Activated CD4-positive, alpha-beta T cell treated with anti-CD3 and anti-CD28 coated beads for 1 hour (primary cell): ENCODE results near the gene INSYN2B.
"Not testable (repeated sequence)": the region's sequence is repeated elsewhere in the genome, so short reads cannot be mapped to it uniquely, and the experiment has no call there.

Experiments used
- DNase-seq: peaks from one replicate; pipeline ENCODE4 v3.0.0-alpha.2; 2020

The INSYN2B gene

GRCh38 chr5:169840405-169840804, 139.9 kb downstream of the INSYN2B start:
- DNase-seq = no peak

DNA sequence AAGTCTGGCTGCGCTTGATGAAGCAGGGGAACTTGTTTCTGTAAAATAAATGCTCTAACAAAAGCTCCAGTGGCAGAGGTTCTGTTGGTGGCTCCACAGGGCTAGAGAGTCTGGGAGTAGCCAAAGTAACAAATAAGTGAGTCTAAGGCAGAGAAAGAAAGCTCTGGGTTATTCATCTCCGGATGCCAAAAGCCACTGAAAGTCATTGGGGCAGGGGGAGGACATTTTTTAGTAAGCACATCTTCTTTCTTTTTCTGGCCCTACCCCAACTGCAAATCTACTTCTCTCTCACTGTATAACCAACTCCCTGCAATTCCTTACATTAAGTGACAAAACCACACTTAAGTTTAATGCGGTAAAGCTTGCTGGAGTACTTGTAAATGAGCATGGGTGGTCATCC, 141.6 kb downstream of the INSYN2B start:
- DNase-seq = no peak

- no peak for DNase-seq
These were observed 142.6 kb downstream of the INSYN2B start for GRCh38 chr5:169837686-169838085.

- no peak for DNase-seq
These were observed 143.3 kb downstream of the INSYN2B start for GRCh38 chr5:169836835-169837536.

DNA sequence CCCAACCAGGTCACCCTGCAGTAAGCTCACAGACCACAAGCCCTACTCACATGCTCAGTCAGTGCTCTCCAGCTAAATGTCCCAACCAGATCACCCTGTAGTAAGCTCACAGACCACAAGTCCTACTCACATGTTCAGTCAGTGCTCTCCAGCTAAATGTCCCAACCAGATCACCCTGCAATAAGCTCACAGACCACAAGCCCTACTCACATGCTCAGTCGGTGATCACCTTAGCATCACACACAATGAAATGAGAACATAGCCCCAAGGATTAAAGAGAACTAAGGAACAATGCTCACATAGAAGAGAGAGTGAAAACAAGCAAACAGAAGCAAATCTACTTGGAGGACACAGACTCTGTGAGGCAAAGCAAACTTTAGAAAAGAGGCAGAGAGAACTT, 145.8 kb downstream of the INSYN2B start:
- DNase-seq = not testable (repeated sequence)

DNA sequence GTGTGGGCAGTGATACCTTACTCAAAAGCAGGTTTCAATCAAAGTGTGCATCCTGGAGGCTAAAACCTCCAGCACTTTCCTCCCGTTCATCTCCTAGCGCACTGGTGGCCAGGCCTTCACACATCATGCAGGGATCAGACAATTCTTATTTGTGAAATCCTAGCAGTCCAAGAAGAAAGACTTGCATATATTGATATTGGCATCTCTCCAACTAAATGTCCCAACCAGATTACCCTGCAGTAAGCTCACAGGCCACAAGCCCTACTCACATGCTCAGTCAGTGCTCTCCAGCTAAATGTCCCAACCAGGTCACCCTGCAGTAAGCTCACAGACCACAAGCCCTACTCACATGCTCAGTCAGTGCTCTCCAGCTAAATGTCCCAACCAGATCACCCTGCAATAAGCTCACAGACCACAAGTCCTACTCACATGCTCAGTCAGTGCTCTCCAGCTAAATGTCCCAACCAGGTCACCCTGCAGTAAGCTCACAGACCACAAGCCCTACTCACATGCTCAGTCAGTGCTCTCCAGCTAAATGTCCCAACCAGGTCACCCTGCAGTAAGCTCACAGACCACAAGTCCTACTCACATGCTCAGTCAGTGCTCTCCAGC, 146.5 kb downstream of the INSYN2B start:
- DNase-seq = not testable (repeated sequence)

GRCh38 chr5:169832845-169833244, 147.4 kb downstream of the INSYN2B start:
- no peak for DNase-seq

DNA sequence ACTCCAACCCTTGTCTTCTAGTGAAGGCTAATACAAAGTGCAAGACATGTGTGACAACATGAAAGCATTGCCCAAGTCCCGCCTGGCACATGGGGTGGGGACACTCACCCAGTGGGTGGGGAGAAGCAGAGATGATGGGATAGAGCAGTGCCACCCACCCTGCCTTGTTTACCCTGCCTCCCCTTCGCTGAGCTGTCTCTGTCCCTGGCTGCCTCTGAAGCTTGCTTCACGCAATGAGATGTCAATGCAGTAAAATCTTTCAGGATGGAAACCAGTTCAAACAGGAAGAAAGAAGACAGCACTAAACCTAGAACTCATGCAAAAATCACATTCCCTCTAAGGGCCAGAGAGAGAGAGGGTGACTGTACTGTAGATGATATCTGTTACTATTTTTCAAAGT, 148.0 kb downstream of the INSYN2B start:
- no peak for DNase-seq

GRCh38 chr5:169831331-169831730, 149.0 kb downstream of the INSYN2B start:
- no peak for DNase-seq

DNA sequence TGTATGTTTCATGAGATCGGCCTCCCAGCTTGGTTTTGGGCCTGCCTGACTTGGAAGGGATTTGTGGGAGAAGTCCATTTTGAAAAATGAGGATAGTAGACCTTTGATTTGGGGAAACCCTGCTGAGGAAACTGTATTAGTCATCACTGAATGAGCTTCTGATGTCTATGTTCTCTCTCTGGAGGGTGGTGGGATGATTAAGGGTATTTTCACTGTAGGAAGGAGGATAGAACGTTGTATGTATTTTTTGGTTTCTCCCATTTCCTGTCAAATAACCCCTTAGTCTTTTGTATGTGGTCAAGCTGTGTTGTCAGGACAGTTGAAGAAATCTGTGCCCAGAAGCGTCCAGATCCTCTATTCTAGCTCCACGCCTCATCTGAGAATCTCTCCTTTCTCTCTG, 151.9 kb downstream of the INSYN2B start:
- no peak for DNase-seq

GRCh38 chr5:169827769-169828168, 152.5 kb downstream of the INSYN2B start:
- DNase-seq = no peak

DNA sequence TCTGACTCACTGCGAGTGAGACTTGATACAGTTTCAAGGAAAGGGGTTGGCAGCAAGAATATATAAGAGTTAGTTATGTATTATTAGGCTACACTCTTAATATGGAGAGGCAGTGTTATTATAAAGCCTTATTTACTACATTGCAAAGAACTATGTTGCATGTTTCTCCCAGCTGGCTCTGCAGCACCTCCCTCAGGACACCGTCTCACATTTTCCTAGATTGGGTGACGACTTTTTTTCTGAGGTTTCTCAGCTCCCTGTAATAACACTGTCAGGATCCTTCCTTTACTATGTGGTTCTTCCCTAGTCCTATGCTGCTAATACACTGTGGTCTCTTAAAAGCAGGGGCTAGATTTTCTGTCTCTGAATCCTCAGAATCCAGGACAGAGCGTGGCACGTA, 153.7 kb downstream of the INSYN2B start:
- no peak for DNase-seq

GRCh38 chr5:169817031-169817430, 163.3 kb downstream of the INSYN2B start:
- DNase-seq = no peak

DNA sequence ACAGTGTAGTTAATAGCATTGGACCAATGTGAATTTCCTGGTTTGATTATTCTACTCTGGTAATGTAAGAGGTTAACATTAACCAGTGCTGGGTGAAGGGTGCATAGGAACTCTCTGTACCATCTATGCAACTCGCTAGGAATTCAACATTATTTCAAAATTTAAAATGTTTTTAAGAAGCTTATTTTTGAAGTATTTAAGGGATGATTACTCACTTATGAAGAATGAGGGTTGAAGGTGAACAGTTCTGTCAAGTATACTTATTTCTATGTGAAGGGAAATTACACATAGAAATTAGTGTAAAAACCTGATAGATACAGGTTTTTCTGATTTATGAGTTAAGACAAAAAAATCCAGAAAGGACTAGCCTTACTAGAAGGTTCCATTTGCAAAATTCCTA, 165.8 kb downstream of the INSYN2B start:
- DNase-seq = no peak
